Endothelial cell of umbilical vein (primary cell): ENCODE measurements around the gene DIS3L2. TPM values are rescaled to one million over a fixed set of nuclear protein-coding genes. Genes with fewer than 3 reads are reported as not detected.
"Not testable (repeated sequence)": the region's sequence is repeated elsewhere in the genome, so short reads cannot be mapped to it uniquely, and the experiment has no call there.

Experiments used
- BruUV-seq: library from RNA; stranded (reverse); fragments of 400-500 nt; replicated peaks from 2 replicates; lab custom pipeline; 2021; lab: Mats Ljungman, UMichigan
- CTCF ChIA-PET: fragments of 300-600, 350-600 bp; sonication (Branson Sonifier 250); formaldehyde crosslinking; loops from one replicate; lab custom pipeline; 2021; ENCODE audit warnings: antibody characterized with exemption, inconsistent platforms; lab: Charles Lee
- POLR2A ChIA-PET: fragments of 300-600, 350-600 bp; sonication (Branson Sonifier 250); formaldehyde crosslinking; loops from one replicate; lab custom pipeline; 2021; ENCODE audit warnings: antibody characterized with exemption, inconsistent platforms; lab: Charles Lee
- DNase-seq: peaks from one replicate; pipeline ENCODE4 v3.0.0-alpha.2; 2011; ENCODE audit warnings: low read depth, low spot score
- FAIRE-seq: peaks from 2 replicates; lab custom pipeline; 2011; peaks lifted over from hg19 to GRCh38; lab: Jason Lieb, UNC
- H2AFZ ChIP-seq: 2 replicates; pipeline ENCODE4 v1.6.0; 2012; ENCODE audit warnings: low read depth, low read length, control low read depth, inconsistent platforms
- H3K27ac ChIP-seq: 2 replicates; pipeline ENCODE4 v1.5.1; 2011; ENCODE audit warnings: low read depth, mild to moderate bottlenecking, control low read depth, low read length, moderate library complexity; ENCODE audit not compliant: insufficient read depth
- H3K27me3 ChIP-seq, 2 experiments: 2 replicates each; pipeline versions ENCODE4 v1.6.0 to v1.6.1; 2011; ENCODE audit warnings: low read length in 2 of 2, mixed read lengths in 1 of 2; ENCODE audit not compliant: control insufficient read depth in 2 of 2, insufficient read depth in 2 of 2
- H3K36me3 ChIP-seq, 2 experiments: 2 replicates in 1 of 2; 3 replicates in 1 of 2; pipeline ENCODE4 v1.5.1; 2011; ENCODE audit warnings: low read length in 2 of 2, mild to moderate bottlenecking in 1 of 2, moderate library complexity in 1 of 2; ENCODE audit not compliant: control insufficient read depth in 2 of 2, insufficient read depth in 2 of 2; ENCODE audit errors: extremely low read depth in 1 of 2
- H3K4me1 ChIP-seq: 3 replicates; pipeline ENCODE4 v1.5.1; 2011; ENCODE audit warnings: mild to moderate bottlenecking, low read length; ENCODE audit not compliant: control insufficient read depth, insufficient read depth; ENCODE audit errors: extremely low read depth
- H3K4me2 ChIP-seq: 2 replicates; pipeline ENCODE4 v1.6.1; 2011; ENCODE audit warnings: low read length, control low read depth, mixed read lengths; ENCODE audit not compliant: insufficient read depth
- H3K4me3 ChIP-seq, 3 experiments: fragments of 200-600 bp in 1 of 3; sonication (generic), shearing (Covaris generic) in 1 of 3; replicated peaks in 1 of 3; 2 replicates each; pipeline ENCODE4 v1.5.1; 2011 to 2016; ENCODE audit warnings: control low read depth in 3 of 3, low read length in 3 of 3, mild to moderate bottlenecking in 2 of 3, inconsistent platforms in 1 of 3, low read depth in 1 of 3, moderate library complexity in 1 of 3; ENCODE audit not compliant: insufficient read depth in 1 of 3
- H3K79me2 ChIP-seq: 2 replicates; pipeline ENCODE4 v1.6.0; 2012; ENCODE audit warnings: low read length, inconsistent platforms; ENCODE audit not compliant: control insufficient read depth, insufficient read depth
- H3K9ac ChIP-seq: replicated peaks from 2 replicates; pipeline ENCODE3; 2011; ENCODE audit warnings: low read length, control low read depth; ENCODE audit not compliant: insufficient read depth; ENCODE audit errors: extremely low read depth
- H3K9me1 ChIP-seq: replicated peaks from 3 replicates; pipeline ENCODE4 v1.6.0; 2011; ENCODE audit warnings: mild to moderate bottlenecking, low read length; ENCODE audit not compliant: control insufficient read depth, insufficient read depth; ENCODE audit errors: extremely low read depth
- H3K9me3 ChIP-seq: replicated peaks from 2 replicates; pipeline ENCODE4 v1.5.1; 2012; ENCODE audit warnings: low read length, inconsistent platforms; ENCODE audit not compliant: control insufficient read depth, insufficient read depth
- H4K20me1 ChIP-seq: replicated peaks from 2 replicates; pipeline ENCODE3; 2011; ENCODE audit warnings: mild to moderate bottlenecking, low read length; ENCODE audit not compliant: control insufficient read depth, insufficient read depth; ENCODE audit errors: extremely low read depth
- EZH2 ChIP-seq: IDR thresholded peaks from 2 replicates; pipeline ENCODE4 v1.6.1; 2012; ENCODE audit warnings: borderline replicate concordance, low read depth, mild to moderate bottlenecking, moderate library complexity, low read length, inconsistent platforms; ENCODE audit not compliant: severe bottlenecking
- FOS ChIP-seq: IDR thresholded peaks from 2 replicates; pipeline ENCODE4 v1.6.1; 2011; ENCODE audit warnings: mild to moderate bottlenecking, low read length, moderate library complexity, borderline replicate concordance; ENCODE audit not compliant: insufficient read depth
- JUN ChIP-seq: IDR thresholded peaks from 2 replicates; pipeline ENCODE4 v1.6.1; 2011; ENCODE audit warnings: borderline replicate concordance, low read depth; ENCODE audit not compliant: insufficient read length, insufficient read depth
- MYC ChIP-seq: IDR thresholded peaks from one replicate; pipeline ENCODE4 v1.6.1; 2011; ENCODE audit warnings: mild to moderate bottlenecking, low read depth, low read length
- dilution Hi-C: fragments of 300-500 bp; cut with MboI; formaldehyde crosslinking; loops from one replicate; pipeline ENCODE4 v1.15.0; 2019; ENCODE audit warnings: low sequenced_read_pairs; ENCODE audit not compliant: extremely low pct_ligation_motif_present
- intact Hi-C: fragments of 100-400 bp; cut with micrococcal nuclease; formaldehyde crosslinking; loops from one replicate; pipeline ENCODE4 v1.10.0; 2022
- polyA plus RNA-seq, 4 experiments: library from polyadenylated mRNA; depleted of rRNA in 3 of 4; stranded (reverse) in 3 of 4; unstranded in 1 of 4; fragments of >200 nt; gene quantifications; 2 replicates each; pipeline versions ENCODE4 v1.2.1 to v1.2.3, GENCODE V29; 2011 to 2012; ENCODE audit warnings: missing spikeins in 1 of 4
- total RNA-seq: library from RNA; stranded (reverse); gene quantifications from 2 replicates; pipeline ENCODE4 v1.2.3, GENCODE V29; 2021
- TF ChIP-seq, protein P1 (sequence below): IDR thresholded peaks from 2 replicates; pipeline ENCODE4 v1.6.1; 2011; ENCODE audit not compliant: insufficient read depth, insufficient read length

Gene DIS3L2
- total and polyA plus RNA-seq, 2 donors (not counting 3 experiments of a cell fraction or from before 2014, with no cell fraction given) = 14.6 to 31.2 TPM

DNA sequence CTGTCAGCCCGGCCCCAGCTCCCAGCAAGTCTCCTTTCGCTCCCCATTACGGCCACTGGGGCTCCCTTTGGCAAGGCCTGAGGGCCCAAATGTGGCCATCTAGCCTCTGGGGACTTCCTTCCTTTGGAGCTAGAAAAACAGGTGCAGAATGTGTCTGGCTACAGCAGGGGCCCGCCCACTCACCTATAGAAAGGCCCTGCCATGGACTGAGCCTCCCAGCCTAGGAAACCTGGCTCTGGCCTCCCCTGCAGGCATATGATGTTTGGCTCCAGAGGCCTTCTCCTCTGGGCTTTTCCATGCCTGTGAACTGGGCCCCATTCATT, 361.8 kb downstream of the DIS3L2 start:
- no peak overlapping the region for H2AFZ ChIP-seq
- no peaks in the 10 kb centered on the region for H3K4me1 ChIP-seq
- no peaks in the 10 kb centered on the region for H3K36me3 ChIP-seq
- ChIA-PET POLR2A (no interaction called here), CTCF (interaction anchor here (5.9 kb wide), 1 partner anchor 398 kb away, joined by 112 read pairs; the partner anchor contains the start of gene NPPC)
- dilution Hi-C loops (no loop called here), intact Hi-C loops (no loop called here)
- no peaks in the 10 kb centered on the region for H3K9me1 ChIP-seq
- DNase-seq (no peak), FAIRE-seq (no peak)
- no peak overlapping the region for H3K4me2 ChIP-seq
- no peaks in the 10 kb centered on the region for H3K9me3 ChIP-seq
- H3K79me2 ChIP-seq = no peaks in the 10 kb centered on the region
- no TSS peak for BruUV-seq
- no peaks in the 10 kb centered on the region for H4K20me1 ChIP-seq
- no peaks in the 10 kb centered on the region for H3K27me3 ChIP-seq
- H3K27ac ChIP-seq = no peak overlapping the region
- no peak overlapping the region for H3K4me3 ChIP-seq
- no peak for TF ChIP-seq FOS
- TF ChIP-seq, protein P1, sequence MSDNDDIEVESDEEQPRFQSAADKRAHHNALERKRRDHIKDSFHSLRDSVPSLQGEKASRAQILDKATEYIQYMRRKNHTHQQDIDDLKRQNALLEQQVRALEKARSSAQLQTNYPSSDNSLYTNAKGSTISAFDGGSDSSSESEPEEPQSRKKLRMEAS = no peak
- TF ChIP-seq EZH2 = no peak
- no peak for TF ChIP-seq MYC
- TF ChIP-seq JUN = no peak
- no peak overlapping the region for H3K9ac ChIP-seq

DNA sequence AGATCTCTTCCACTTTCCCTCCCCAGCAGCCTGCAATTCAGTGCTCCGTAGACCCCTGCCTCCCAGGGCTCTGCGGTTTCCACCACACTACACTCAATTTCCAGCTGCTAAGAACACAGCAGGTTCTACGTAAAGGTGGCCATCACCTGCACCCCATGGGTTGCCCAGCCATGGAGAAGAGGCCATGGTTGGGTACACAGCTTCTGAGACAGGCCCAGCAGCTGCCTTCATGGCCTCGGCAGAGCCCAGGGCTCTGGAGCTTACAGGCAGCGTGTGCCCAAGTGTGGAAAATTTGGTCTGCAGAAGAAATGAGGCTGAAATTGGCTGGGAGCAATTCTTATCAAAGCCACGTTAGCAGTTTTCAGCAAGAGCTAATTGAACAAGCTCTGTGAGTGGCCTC, 362.5 kb downstream of the DIS3L2 start:
- H3K4me2 ChIP-seq, H3K9me3 ChIP-seq, POLR2A ChIA-PET, H3K27me3 ChIP-seq, H3K36me3 ChIP-seq, H3K27ac ChIP-seq, H3K9me1 ChIP-seq, BruUV-seq, H3K9ac ChIP-seq, FAIRE-seq, H3K4me1 ChIP-seq, H3K4me3 ChIP-seq, H2AFZ ChIP-seq, H4K20me1 ChIP-seq, dilution Hi-C loops, intact Hi-C loops, DNase-seq, H3K79me2 ChIP-seq: not testable (repeated sequence)
- CTCF ChIA-PET = interaction anchor here (0.9 to 6.3 kb wide), 8 partner anchors 9 to 423 kb away, joined by 3 to 112 read pairs (median 20); partner anchors contain the start of gene NPPC
